Measurements from ENCODE around the gene GALNT2.
A peak's percentile ranks its signal among the peaks of the same experiment; 100 is the strongest.

GALNT2 gene

GRCh38 chr1:230117694-230118093, 50.7 kb downstream of the GALNT2 start:
- no peak overlapping the region for H3K4me3 ChIP-seq (ENCODE audit: control insufficient read depth, low read depth, low read length)
- no peak for TF ChIP-seq CTCF (IDR thresholded peaks at IDR 0.05; ENCODE audit: control insufficient read depth, insufficient read depth, low read depth, low read length, missing control alignments)
- no peak for DNase-seq (ENCODE audit: low read depth)

- DNase-seq (ENCODE audit: low read depth) = no peak
- H3K4me3 ChIP-seq (ENCODE audit: control insufficient read depth, low read depth, low read length) = no peak overlapping the region
- TF ChIP-seq CTCF (IDR thresholded peaks at IDR 0.05; ENCODE audit: control insufficient read depth, insufficient read depth, low read depth, low read length, missing control alignments) = no peak
These were observed 52.3 kb downstream of the GALNT2 start for GRCh38 chr1:230119340-230119739.

GRCh38 chr1:230120289-230120920, 53.4 kb downstream of the GALNT2 start:
- no peak overlapping the region for H3K4me3 ChIP-seq (ENCODE audit: control insufficient read depth, low read depth, low read length)
- no peak for TF ChIP-seq CTCF (IDR thresholded peaks at IDR 0.05; ENCODE audit: control insufficient read depth, insufficient read depth, low read depth, low read length, missing control alignments)
- DNase-seq (ENCODE audit: low read depth) = no peak

- TF ChIP-seq CTCF (IDR thresholded peaks at IDR 0.05; ENCODE audit: control insufficient read depth, insufficient read depth, low read depth, low read length, missing control alignments) = peak; percentile 41
- H3K4me3 ChIP-seq (ENCODE audit: control insufficient read depth, low read depth, low read length) = no peak overlapping the region
- no peak for DNase-seq (ENCODE audit: low read depth)
These were observed 53.9 kb downstream of the GALNT2 start for GRCh38 chr1:230120921-230121381.

GRCh38 chr1:230121950-230122349, 54.9 kb downstream of the GALNT2 start:
- no peak for TF ChIP-seq CTCF (IDR thresholded peaks at IDR 0.05; ENCODE audit: control insufficient read depth, insufficient read depth, low read depth, low read length, missing control alignments)
- no peak for DNase-seq (ENCODE audit: low read depth)
- H3K4me3 ChIP-seq (ENCODE audit: control insufficient read depth, low read depth, low read length) = no peak overlapping the region

GRCh38 chr1:230122366-230123279, 55.6 kb downstream of the GALNT2 start:
- no peak overlapping the region for H3K4me3 ChIP-seq (ENCODE audit: control insufficient read depth, low read depth, low read length)
- no peak for DNase-seq (ENCODE audit: low read depth)
- no peak for TF ChIP-seq CTCF (IDR thresholded peaks at IDR 0.05; ENCODE audit: control insufficient read depth, insufficient read depth, low read depth, low read length, missing control alignments)
